Nucleus accumbens (tissue), 56 donors: Measurements from ENCODE around the gene NCMAP.
"Not testable (repeated sequence)": the region's sequence is repeated elsewhere in the genome, so short reads cannot be mapped to it uniquely, and the experiment has no call there.

ENCODE experiments used
- DNase-seq, 56 donors: peaks; one replicate each; lab custom pipeline; 2025; lab: John Stamatoyannopoulos, UW

NCMAP gene, protein sequence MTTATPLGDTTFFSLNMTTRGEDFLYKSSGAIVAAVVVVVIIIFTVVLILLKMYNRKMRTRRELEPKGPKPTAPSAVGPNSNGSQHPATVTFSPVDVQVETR

DNA sequence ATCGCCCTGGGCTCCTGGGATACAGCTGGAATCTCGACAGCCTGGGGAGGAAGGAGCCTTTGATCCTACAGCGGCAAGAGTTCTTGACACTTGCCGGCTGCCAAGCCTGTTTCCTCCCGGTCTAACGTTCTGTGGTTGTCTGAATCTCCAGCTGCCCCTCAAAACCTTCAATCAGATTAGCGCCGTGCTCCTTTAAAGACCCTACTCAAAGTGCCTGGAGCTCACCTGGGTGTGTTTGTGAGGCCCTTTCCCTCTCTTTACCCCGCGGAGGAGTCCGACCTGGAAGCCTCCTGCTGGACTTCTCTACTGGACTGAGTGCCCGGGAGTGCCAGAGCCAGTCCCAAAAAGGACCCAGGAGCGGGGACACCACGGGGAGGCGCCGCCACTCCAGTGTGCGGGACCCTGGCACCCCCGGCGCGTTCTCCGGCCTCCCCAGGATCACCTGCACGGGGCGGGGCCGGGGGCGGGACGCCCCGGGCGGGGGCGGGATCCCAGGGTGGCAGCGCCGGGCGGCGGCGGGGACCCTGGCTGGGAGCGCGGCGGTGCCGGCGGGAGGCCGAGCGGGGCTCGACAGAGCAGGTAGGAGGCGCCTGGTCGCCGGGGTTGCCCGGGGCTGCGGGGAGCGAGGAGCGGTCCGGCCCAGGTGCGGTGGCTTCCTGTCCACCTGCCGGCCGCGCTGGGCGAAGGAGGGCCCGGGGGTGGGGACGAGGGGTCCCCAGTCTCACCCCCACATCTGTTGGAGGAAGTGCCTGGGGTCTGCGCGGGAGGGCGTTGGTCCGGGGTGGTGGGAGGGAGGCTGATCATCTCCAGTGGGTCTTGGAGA is at the start of gene NCMAP:
TSS of gene NCMAP (plus strand) at position 497 of the 823 bp plus-strand sequence. CDS start 39,344 bp downstream, outside the sequence.
- peak in 2 of 56 donors; percentile 5 to 45 for DNase-seq

DNA sequence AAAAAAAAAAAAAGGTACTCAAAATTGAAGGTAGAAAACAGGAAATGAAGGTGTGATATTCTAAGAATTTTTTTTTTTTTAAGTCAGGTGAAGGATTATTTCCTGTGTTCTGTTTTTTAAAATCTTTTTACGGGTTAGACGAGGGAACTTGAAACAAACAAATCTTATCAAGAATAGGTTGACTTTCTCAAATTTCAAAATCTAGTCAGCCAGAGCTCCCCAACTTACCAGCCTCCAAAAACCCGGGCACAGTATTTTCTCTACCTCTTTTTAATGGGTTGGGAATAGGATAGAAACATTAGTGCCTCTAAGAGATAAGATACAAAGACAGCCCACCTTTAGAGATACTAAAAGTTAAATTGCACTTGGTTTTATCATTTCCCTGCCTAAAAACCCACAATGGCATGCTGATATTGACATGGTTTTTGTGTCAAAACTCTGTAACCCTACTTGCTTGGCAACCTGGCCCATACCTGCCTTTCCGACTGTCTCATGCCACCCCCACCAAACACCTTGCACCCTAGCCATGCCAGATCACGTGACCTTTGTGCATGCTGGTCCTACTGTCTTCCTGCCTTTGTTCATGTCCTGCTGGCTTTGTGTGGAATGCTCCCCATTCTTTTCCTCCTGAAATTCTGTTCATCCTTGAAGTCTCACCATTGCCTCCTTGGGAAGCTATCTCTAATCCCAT is 49.1 kb upstream of the NCMAP start:
- no peak for DNase-seq

DNA sequence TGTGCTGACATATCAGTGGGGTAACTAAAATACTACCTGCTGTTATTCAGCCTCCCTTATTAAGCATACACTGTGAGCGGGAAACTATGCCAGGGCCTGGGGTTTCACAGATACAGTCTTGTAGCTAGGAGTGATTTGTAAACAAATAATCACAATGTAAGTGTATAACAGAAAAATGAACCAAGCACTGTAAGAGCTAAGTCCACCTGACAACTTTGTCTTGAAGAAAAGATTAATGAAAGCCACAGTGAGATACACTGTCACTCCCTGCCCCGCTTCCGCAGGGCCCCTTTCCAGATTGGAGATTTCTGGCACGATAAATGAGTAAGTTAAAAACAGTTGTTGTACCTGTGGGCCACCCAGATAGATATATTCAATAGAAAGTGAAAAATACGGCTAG is 48.5 kb upstream of the NCMAP start:
- no peak for DNase-seq

DNA sequence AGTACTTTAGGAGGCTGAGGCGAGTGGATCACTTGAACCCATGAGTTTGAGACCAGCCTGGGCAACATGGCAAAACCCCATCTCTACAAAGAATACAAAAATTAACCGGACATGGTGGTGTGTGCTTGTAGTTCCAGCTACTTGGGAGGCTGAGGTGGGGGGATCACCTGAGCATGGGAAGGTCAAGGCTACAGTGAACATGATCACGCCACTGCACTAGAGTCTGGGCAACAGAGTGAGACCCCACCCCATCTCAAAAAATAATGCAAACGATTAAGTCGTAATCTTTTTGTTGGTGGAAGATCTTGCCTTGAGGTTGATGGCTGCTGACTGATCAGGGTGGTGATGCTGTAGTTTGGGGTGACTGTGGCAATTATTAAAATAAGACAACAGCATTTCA is 47.0 kb upstream of the NCMAP start:
- no peak for DNase-seq

DNA sequence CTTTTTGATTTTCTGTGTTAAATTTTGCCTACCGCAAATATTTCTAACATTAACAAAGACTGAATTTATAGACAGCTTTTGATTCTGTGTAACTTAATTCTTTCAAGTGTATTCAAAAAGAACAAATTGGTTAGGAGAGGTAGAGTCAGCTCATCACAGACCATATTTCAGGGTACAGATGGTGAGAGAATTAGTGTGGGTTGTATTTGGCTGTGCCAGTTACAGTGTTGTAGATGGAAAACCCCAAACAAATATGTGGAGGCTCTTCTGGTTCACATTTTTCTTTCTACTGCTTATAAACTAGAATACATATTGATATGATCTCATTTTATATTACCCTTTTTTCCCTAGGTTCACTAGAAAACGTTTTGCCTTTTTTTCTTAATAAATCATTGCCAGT is 42.2 kb upstream of the NCMAP start:
- DNase-seq: no peak

DNA sequence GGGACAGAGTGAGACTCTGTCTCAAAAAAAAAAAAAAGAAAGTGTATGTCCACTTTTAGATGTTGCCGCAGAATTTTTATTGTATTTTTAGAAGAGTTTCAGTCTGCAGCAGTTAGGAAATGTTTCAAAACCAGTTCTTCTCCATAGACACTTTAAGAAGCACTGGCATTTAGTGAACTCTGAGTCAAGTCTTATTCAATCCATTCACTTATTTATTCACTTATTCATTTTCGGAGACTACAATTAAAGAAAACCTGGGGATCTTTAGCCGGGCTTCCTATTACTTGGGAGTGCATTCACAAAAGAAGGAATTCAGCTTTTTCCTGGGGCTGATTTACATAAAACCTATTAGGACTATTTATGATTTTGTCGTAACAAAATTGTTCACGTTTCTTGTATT is 40.9 kb upstream of the NCMAP start:
- no peak for DNase-seq

DNA sequence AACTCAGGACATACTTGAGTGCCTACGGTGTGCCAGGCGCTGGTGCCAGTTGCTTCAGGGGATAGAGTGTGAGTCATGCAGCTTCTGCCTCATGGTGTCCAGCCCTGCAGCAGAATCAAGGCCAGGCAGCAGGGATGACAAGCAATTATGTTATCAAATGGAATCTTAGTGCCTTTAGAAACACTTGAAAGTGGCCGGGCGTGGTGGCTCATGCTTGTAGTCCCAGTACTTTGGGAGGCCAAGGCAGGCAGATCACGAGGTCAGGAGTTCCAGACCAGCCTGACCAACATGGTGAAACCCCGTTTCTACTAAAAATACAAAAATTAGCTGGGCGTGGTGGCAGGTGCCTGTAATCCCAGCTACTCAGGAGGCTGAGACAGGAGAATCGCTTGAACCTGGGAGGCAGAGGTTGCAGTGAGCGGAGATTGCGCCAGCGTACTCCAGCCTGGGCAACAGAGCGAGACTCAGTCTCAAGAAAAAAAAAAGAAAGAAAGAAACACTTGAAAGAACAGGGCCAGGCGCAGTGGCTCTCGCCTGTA is 40.1 kb upstream of the NCMAP start:
- DNase-seq: not testable (repeated sequence)

DNA sequence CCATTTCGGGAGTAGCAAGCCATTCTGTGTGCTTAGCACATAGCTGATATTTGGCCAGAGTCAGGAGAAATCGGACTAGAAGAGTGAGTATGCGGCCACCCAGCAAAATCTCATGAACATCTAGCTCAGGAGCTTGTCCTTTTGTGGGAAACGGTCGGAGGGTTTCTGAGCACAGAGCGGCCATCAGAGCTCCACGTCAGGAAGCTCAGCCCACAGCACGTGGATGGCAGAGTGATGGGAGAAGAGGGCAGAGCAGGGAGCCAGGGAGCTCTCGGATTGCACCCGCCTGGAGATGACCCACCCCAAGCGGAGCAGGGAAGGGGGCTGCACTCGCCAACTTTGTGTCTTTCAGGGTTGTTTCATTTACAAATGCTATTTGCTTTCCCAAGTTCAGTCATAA is 39.4 kb upstream of the NCMAP start:
- no peak for DNase-seq

DNA sequence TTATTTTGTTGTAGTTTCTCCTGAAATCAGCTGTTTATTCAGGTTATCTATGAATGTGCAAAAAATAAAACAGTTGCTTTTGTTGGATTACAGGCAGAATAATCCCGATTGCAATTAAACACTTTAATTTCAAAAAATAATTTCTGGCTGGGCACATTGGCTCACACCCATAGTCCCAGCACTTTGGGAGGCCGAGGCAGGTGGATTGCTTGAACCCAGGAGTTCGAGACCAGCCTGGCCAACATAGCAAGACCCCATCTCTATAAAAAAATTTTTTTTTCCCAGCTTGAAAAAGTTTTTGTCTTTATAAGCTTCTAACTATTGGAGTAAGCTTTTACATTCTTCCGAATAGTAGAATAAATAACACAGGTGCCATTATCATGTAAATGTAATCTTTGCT is 38.0 kb upstream of the NCMAP start:
- no peak for DNase-seq

DNA sequence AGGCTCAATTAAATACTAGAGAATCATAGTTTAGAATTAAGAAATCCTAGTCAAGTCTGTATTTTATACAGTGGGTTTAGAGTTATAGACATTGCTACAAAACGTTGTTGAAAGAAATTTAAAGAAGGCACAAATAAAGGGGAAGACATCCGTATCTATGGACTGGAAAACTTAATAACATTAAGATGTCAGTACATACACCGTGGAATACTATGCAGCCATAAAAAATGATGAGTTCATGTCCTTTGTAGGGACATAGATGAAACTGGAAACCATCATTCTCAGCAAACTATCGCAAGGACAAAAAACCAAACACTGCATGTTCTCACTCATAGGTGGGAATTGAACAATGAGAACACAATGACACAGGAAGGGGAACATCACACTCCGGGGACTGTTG is 35.6 kb upstream of the NCMAP start:
- not testable (repeated sequence) for DNase-seq

DNA sequence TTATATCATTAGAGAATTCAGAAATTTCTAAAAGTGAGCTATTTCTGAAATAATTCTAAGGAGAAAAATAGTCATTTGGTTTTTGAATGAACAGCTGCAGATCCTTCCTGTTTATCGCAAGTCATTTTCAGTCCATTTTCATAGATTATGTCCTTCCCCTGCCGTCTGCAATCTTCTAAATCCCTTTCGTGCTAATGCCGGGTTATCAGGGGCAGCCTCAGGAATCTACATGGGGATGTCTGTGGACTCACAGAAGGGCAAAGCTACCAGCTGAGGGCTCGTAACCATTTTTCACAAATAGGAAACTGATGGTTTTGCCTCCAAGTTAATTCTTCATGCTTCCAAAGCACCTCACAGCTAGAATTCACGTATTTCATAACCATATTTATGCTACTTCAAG is 30.3 kb upstream of the NCMAP start:
- no peak for DNase-seq

DNA sequence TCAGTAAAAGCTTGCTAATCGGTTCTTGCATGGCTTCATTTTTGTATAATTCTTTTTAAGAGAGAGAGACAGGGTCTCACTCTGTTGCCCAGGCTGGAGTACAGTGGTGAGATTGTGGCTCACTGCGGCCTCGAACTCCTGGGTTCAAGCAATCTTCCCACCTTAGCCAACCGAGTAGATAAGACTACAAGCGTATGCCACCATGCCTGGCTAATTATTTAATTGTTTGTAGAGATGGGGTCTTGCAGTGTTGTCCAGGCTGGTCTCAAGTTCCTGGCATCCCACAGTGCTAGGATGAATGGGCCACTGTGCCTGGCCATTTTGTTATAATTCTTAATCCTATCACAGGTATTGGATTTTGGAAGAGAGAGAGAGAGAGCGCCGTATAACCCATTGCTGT is 29.8 kb upstream of the NCMAP start:
- DNase-seq: no peak

DNA sequence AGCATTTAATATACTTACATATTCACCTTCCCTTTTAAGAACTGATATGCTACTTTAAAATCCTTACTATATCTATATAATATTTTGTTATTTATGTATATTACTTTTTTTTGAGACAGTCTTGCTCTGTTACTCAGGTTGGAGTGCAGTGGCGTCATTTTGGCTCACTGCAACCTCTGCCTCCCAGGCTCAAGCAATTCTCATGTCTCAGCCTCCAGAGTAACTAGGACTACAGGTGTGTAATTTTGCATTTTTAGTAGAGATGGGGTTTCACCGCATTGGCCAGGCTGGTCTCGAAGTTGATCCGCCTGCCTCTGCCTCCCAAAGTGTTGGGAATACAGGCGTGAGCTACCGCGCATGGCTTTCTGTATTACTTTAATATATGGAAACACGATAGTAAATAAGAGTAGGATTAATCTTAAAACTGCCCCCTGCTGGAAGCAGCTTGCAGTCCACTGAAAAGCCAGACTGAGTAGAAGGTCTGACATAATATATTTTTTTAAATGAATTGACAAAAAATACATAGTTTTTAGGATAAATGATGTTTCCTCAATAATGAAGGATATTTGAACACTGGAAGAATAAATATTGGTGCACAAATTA is 28.8 kb upstream of the NCMAP start:
- peak in 3 of 56 donors; percentile 5 to 20 (median 12) for DNase-seq

DNA sequence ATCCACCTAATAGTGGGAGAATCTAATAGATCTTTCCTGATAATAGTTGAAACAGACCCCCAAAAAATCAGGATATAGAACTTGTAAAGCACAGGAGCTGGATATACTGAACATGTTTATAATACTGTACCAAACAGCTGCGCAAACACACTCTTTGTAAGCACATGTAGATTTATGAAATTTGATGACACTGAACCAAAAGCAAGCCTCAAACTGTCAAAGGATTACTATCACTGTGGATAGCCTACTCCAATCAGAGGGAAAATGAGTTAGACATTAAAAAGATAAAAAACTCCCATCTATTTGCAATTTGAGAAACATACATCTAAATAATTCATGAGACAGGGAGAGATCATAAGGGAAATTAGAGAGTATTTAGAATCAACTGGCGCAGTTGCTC is 27.1 kb upstream of the NCMAP start:
- DNase-seq: no peak

DNA sequence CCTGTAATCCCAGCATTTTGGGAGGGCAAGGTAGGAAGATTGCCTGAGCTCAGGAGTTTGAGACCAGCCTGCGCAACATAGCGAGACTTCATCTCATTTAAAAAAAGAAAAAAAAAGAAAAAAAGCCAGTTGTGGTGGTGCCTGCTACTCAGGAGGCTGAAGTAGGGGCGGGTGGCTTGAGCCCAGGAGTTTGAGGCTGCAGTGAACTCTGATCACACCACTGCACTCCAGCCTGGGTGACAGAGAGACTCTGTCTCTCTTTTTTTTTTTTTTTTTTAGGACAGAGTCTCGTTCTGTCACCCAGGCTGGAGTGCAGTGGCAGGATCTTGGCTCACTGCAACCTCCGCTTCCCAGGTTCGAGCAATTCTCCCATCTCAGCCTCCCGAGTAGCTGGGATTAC is 26.6 kb upstream of the NCMAP start:
- DNase-seq: not testable (repeated sequence)

DNA sequence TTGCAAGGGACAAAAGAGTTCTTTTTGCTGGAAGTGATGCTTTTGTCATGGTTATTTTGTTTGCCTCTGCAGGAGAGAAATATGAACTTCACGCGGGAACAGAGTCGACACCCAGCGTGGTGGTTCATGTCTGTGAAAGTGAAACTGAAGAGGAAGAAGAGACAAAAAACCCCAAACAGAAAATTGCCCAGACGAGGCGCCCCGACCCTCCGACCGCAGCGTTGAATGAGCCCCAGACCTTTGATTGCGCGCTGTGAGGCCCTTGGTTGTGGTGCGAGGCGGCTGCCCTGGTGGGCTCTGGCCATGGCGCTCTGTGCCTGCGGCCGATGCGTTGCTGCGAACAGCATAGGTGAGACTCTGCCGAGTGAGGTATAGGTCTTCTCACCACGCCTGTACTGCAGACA is 20.9 kb upstream of the NCMAP start:
- no peak for DNase-seq

DNA sequence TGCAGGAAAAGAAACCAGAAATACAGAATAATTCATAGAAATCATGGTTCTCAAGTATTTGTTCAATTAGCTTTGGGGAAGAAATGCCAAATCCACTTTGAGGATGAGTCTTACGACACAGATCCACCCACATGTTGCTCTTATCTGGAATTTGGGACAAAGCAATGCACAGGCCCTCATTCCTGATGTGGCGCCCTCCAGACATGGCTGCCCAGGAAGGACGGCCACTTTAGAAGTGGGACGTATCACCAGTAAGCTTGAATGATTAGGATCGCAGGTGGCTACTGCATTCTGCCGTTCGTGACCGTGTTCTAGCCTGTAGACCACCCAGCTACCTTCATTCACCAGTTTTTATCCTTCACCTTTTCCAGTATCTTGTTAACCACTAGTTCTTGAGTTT is 20.1 kb upstream of the NCMAP start:
- DNase-seq: no peak

DNA sequence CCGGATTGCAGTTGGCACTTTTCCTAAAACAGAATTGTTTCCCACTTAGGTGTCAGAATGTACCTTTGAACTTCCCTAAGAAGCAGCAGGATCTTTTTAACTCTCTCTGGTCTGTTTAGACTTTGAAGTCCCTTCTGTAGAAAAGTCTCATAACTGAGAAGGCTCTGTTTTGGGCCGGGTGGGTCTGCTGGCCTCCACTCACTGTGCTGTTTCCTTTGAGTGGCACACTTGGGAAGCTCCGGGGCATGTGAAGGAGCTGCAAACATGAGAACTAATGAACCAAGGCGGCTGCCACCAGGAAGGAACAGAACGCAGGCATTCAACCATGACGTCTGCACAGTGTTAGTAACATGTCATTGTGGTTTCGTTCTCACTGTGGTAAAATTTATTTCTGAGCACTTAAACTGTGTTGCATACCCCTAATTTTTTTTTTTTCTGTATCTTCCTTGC is 19.5 kb upstream of the NCMAP start:
- DNase-seq: no peak

DNA sequence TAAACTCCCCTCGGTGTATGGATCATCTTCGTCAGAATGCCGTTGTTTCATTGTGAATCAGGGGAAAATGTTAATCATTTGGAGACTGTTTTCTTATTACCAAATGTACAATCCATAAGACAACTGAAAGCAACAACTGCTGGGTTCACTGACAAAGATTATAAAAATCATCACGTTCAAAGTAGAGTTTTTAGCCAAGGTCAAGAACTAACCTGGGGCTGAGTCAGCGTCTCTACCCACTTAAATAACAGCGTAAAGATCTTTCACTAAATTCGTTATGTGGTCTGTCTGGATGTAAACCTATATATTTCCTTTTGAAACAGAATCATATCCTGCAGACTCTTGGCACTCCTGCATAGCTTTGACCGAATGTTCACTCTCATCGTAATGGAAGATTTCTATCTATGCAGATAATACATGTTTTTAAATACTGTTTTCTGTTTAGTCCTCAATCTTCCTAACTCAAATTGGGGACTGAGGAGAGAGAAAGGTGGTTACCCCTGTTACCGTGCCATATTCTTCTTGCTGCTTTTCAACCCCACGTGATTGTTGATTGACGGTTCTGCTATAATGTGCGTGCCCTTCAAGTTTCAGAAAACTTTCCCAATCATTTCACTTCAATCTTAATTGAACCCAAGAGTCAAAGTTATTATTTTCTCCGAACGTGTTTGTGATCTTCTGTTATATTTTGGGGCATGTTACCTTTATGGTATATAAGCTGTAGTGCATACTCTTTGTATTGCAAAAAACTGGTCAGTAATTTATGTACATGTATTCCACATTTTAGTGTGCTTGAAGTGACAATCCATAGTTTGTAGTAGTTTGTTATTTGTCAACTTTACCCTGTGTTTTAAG is 15.6 kb upstream of the NCMAP start:
- no peak for DNase-seq
